ENCODE measurements around the gene PLXNC1.

DNA sequence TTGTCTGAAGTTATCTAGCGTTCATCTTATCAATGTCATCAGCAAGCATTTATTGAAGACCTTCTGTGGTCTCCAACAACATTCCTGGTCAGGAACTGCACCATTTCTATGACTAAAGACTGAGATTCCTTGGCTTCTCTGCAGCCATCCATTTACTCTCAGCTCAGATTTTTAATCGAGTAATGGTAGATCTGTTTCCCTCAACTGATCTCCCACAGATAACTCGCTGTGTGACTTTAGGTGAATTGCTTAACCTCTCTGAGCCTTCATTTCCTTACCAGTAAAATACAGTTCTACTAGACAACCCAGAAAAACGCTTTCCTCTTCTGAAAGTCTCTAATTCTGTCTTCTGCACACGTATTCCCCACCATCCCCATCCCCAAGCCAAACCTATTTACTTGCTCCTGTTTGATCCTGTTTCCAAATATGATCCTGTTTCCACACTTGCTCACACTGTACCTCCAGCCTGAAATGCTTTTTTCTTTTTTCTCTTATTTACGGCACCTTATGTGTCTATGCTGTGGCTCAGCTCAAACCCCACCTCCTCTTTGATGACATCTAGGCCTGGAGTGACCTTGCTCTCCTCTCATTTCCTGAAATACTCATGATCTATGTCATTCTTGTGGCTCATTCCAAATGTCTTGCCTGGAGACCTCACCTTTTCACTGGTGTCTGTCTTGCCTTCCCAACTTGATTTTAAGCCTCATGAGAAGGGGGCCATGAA lies 21.8 kb downstream of the PLXNC1 start:
- TF ChIP-seq, protein P1, sequence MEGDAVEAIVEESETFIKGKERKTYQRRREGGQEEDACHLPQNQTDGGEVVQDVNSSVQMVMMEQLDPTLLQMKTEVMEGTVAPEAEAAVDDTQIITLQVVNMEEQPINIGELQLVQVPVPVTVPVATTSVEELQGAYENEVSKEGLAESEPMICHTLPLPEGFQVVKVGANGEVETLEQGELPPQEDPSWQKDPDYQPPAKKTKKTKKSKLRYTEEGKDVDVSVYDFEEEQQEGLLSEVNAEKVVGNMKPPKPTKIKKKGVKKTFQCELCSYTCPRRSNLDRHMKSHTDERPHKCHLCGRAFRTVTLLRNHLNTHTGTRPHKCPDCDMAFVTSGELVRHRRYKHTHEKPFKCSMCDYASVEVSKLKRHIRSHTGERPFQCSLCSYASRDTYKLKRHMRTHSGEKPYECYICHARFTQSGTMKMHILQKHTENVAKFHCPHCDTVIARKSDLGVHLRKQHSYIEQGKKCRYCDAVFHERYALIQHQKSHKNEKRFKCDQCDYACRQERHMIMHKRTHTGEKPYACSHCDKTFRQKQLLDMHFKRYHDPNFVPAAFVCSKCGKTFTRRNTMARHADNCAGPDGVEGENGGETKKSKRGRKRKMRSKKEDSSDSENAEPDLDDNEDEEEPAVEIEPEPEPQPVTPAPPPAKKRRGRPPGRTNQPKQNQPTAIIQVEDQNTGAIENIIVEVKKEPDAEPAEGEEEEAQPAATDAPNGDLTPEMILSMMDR (IDR thresholded peaks at IDR 0.05; ENCODE audit: low read depth, low read length, missing input control): no peak
- TF ChIP-seq SP1 (IDR thresholded peaks at IDR 0.05) (no peak), YY1 (IDR thresholded peaks at IDR 0.05) (no peak), JUND (IDR thresholded peaks at IDR 0.05) (no peak), RAD21 (IDR thresholded peaks at IDR 0.05) (no peak), EGR1 (IDR thresholded peaks at IDR 0.05; ENCODE audit: low read depth in 2 of 2) (no peak), NR2F2 (IDR thresholded peaks at IDR 0.05) (no peak), GABPA (IDR thresholded peaks at IDR 0.05 in 1 of 2, conservative IDR thresholded peaks at IDR 0.05 in 1 of 2) (no peak), FOXA1 (IDR thresholded peaks at IDR 0.05) (no peak), FOXA2 (IDR thresholded peaks at IDR 0.05) (no peak)
- TF ChIP-seq, protein P2, sequence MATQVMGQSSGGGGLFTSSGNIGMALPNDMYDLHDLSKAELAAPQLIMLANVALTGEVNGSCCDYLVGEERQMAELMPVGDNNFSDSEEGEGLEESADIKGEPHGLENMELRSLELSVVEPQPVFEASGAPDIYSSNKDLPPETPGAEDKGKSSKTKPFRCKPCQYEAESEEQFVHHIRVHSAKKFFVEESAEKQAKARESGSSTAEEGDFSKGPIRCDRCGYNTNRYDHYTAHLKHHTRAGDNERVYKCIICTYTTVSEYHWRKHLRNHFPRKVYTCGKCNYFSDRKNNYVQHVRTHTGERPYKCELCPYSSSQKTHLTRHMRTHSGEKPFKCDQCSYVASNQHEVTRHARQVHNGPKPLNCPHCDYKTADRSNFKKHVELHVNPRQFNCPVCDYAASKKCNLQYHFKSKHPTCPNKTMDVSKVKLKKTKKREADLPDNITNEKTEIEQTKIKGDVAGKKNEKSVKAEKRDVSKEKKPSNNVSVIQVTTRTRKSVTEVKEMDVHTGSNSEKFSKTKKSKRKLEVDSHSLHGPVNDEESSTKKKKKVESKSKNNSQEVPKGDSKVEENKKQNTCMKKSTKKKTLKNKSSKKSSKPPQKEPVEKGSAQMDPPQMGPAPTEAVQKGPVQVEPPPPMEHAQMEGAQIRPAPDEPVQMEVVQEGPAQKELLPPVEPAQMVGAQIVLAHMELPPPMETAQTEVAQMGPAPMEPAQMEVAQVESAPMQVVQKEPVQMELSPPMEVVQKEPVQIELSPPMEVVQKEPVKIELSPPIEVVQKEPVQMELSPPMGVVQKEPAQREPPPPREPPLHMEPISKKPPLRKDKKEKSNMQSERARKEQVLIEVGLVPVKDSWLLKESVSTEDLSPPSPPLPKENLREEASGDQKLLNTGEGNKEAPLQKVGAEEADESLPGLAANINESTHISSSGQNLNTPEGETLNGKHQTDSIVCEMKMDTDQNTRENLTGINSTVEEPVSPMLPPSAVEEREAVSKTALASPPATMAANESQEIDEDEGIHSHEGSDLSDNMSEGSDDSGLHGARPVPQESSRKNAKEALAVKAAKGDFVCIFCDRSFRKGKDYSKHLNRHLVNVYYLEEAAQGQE (IDR thresholded peaks at IDR 0.05): no peak
- TF ChIP-seq, protein P3, sequence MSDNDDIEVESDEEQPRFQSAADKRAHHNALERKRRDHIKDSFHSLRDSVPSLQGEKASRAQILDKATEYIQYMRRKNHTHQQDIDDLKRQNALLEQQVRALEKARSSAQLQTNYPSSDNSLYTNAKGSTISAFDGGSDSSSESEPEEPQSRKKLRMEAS (IDR thresholded peaks at IDR 0.05): no peak
- TF ChIP-seq, protein P4, sequence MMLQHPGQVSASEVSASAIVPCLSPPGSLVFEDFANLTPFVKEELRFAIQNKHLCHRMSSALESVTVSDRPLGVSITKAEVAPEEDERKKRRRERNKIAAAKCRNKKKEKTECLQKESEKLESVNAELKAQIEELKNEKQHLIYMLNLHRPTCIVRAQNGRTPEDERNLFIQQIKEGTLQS (IDR thresholded peaks at IDR 0.05): no peak
- TF ChIP-seq, protein P5, sequence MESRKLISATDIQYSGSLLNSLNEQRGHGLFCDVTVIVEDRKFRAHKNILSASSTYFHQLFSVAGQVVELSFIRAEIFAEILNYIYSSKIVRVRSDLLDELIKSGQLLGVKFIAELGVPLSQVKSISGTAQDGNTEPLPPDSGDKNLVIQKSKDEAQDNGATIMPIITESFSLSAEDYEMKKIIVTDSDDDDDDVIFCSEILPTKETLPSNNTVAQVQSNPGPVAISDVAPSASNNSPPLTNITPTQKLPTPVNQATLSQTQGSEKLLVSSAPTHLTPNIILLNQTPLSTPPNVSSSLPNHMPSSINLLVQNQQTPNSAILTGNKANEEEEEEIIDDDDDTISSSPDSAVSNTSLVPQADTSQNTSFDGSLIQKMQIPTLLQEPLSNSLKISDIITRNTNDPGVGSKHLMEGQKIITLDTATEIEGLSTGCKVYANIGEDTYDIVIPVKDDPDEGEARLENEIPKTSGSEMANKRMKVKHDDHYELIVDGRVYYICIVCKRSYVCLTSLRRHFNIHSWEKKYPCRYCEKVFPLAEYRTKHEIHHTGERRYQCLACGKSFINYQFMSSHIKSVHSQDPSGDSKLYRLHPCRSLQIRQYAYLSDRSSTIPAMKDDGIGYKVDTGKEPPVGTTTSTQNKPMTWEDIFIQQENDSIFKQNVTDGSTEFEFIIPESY (IDR thresholded peaks at IDR 0.05): no peak
